ENCODE measurements around the gene SOCS6. TPM values are rescaled to one million over a fixed set of nuclear protein-coding genes. Genes with fewer than 3 reads are reported as not detected.

Gene SOCS6
- total RNA-seq, 1 experiment from 2014 or later: 23.2 TPM

DNA sequence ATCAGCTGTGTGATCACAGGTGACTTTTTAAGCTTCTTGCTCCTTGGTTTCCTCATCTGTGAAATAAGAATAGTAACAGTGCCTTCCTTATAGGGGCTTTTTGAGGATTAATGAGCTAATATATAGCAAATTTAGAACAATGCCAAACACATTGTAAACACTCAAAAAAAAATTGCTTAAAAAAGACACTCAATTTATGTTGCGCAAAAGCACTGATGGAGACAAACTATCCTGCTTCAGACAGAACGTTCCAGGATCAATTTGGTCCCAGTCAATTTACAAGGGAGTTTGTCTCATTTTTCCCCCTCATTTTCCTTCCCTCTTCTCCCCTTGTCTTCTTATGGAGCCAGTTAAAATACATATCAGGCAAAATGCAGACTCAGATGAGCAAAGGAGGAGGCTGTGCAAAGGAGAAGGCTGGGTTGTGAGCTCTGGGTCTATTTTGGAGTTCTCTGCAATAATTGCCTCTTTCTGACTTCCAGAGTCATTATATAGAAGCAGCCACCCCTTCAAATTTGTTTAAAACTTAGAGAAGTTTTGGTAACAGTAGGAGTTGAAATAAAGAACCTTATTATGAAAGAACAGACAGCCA, 83.7 kb downstream of the SOCS6 start:
- no TSS peak for BruUV-seq (replicated peaks)
- intact Hi-C loops (cut with micrococcal nuclease; ENCODE audit: unreplicated experiment): no loop called here
- POLR2A ChIA-PET: no interaction called here
- Histone ChIP-seq H3K27me3 (replicated peaks; ENCODE audit: control insufficient read depth, insufficient read depth, low read length) (no peaks in the 10 kb centered on the region), H3K4me1 (peaks cover 59% of the 10 kb centered on the region), H3K9me3 (no peaks in the 10 kb centered on the region), H3K4me3 (ENCODE audit: low read depth, low read length) (no peak overlapping the region), H3K36me3 (ENCODE audit: control insufficient read depth, insufficient read depth, low read length) (no peaks in the 10 kb centered on the region)
- H3K27me3 Mint-ChIP-seq (ENCODE audit: insufficient read depth, unreplicated experiment): no peaks in the 10 kb centered on the region
- peaks cover 10% of the 10 kb centered on the region for H3K9me3 Mint-ChIP-seq (ENCODE audit: unreplicated experiment)
- CTCF ChIA-PET: no interaction called here
- H3K4me3 Mint-ChIP-seq (ENCODE audit: unreplicated experiment): peak overlapping the region; percentile 37
- peak overlapping the region; percentile 56 for H3K27ac Mint-ChIP-seq (ENCODE audit: unreplicated experiment)
- H3K36me3 Mint-ChIP-seq (ENCODE audit: insufficient read depth, unreplicated experiment): no peaks in the 10 kb centered on the region
- TF ChIP-seq, protein P1, sequence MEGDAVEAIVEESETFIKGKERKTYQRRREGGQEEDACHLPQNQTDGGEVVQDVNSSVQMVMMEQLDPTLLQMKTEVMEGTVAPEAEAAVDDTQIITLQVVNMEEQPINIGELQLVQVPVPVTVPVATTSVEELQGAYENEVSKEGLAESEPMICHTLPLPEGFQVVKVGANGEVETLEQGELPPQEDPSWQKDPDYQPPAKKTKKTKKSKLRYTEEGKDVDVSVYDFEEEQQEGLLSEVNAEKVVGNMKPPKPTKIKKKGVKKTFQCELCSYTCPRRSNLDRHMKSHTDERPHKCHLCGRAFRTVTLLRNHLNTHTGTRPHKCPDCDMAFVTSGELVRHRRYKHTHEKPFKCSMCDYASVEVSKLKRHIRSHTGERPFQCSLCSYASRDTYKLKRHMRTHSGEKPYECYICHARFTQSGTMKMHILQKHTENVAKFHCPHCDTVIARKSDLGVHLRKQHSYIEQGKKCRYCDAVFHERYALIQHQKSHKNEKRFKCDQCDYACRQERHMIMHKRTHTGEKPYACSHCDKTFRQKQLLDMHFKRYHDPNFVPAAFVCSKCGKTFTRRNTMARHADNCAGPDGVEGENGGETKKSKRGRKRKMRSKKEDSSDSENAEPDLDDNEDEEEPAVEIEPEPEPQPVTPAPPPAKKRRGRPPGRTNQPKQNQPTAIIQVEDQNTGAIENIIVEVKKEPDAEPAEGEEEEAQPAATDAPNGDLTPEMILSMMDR (IDR thresholded peaks at IDR 0.05; ENCODE audit: insufficient read depth in 1 of 2, low read depth in 1 of 2, low read length in 1 of 2, severe bottlenecking in 1 of 2, unreplicated experiment in 1 of 2): no peak
- peaks cover 31% of the 10 kb centered on the region for H3K4me1 Mint-ChIP-seq (ENCODE audit: low read depth, unreplicated experiment)
- DNase-seq: no peak

DNA sequence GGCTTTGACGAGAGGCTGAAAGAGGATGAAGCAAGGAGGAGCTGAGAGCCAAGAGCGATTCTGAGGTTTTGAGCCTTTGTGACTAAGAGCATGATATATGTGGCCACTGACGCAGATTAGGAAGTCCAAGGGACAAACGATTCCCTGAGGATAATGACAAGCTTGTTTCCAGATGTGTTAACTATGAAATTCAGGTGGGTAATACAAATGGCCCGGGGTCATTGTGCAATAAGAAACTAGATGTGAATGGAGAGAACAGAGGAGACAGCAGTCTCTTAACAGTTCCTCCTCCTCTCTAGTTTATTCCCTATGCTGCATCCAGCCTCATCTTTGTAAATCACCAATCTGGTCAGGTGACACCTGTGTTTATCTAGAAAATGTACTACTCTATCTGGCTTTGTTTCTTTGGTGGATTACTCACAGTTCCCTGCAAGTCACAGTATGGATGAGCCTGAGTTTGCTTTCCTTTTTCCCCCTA, 84.2 kb downstream of the SOCS6 start:
- Mint-ChIP-seq H3K4me3 (ENCODE audit: unreplicated experiment) (peak overlapping the region; percentile 37), H3K27me3 (ENCODE audit: insufficient read depth, unreplicated experiment) (no peaks in the 10 kb centered on the region), H3K27ac (ENCODE audit: unreplicated experiment) (peak overlapping the region; percentile 56), H3K9me3 (ENCODE audit: unreplicated experiment) (peaks cover 10% of the 10 kb centered on the region), H3K36me3 (ENCODE audit: insufficient read depth, unreplicated experiment) (no peaks in the 10 kb centered on the region), H3K4me1 (ENCODE audit: low read depth, unreplicated experiment) (peaks cover 32% of the 10 kb centered on the region)
- Histone ChIP-seq H3K27me3 (replicated peaks; ENCODE audit: control insufficient read depth, insufficient read depth, low read length) (no peaks in the 10 kb centered on the region), H3K9me3 (no peaks in the 10 kb centered on the region), H3K4me3 (ENCODE audit: low read depth, low read length) (no peak overlapping the region), H3K36me3 (ENCODE audit: control insufficient read depth, insufficient read depth, low read length) (no peaks in the 10 kb centered on the region), H3K4me1 (peaks cover 64% of the 10 kb centered on the region)
- CTCF ChIA-PET: no interaction called here
- POLR2A ChIA-PET: interaction anchor here (0.6 kb wide), 1 partner anchor 10 kb away, joined by 3 read pairs; no protein-coding TSS in a partner anchor
- no TSS peak for BruUV-seq (replicated peaks)
- intact Hi-C loops (cut with micrococcal nuclease; ENCODE audit: unreplicated experiment): no loop called here
- TF ChIP-seq, protein P1 (IDR thresholded peaks at IDR 0.05; ENCODE audit: insufficient read depth in 1 of 2, low read depth in 1 of 2, low read length in 1 of 2, severe bottlenecking in 1 of 2, unreplicated experiment in 1 of 2): no peak
- peak in 1 of 2 experiments; percentile 46 for DNase-seq

DNA sequence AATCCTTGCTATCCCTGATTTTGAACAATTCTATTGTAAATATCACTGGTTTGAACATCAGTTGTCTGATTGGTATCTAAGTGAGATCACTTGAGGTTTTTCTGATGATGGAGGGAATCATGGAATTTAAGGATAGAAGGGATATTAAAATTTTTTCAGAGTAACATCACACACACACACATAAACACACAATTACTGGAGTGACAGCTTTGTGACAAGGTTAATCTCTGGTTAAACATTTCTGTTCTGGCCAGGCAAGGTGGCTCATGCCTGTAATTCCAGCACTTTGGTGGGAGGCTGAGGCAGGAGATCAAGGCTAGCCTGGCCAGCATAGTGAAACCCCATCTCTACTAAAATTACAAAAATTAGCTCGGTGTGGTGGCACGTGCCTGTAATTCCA, 85.3 kb downstream of the SOCS6 start:
- no peaks in the 10 kb centered on the region for H3K36me3 ChIP-seq (ENCODE audit: control insufficient read depth, insufficient read depth, low read length)
- ChIA-PET POLR2A (no interaction called here), CTCF (no interaction called here)
- Mint-ChIP-seq H3K4me3 (ENCODE audit: unreplicated experiment) (no peak overlapping the region), H3K27ac (ENCODE audit: unreplicated experiment) (no peak overlapping the region), H3K9me3 (ENCODE audit: unreplicated experiment) (peaks cover 10% of the 10 kb centered on the region), H3K27me3 (ENCODE audit: insufficient read depth, unreplicated experiment) (no peaks in the 10 kb centered on the region), H3K36me3 (ENCODE audit: insufficient read depth, unreplicated experiment) (no peaks in the 10 kb centered on the region), H3K4me1 (ENCODE audit: low read depth, unreplicated experiment) (peaks cover 27% of the 10 kb centered on the region)
- peaks cover 75% of the 10 kb centered on the region for H3K4me1 ChIP-seq
- TF ChIP-seq, protein P1 (IDR thresholded peaks at IDR 0.05; ENCODE audit: insufficient read depth in 1 of 2, low read depth in 1 of 2, low read length in 1 of 2, severe bottlenecking in 1 of 2, unreplicated experiment in 1 of 2): no peak
- no peaks in the 10 kb centered on the region for H3K9me3 ChIP-seq
- no peaks in the 10 kb centered on the region for H3K27me3 ChIP-seq (replicated peaks; ENCODE audit: control insufficient read depth, insufficient read depth, low read length)
- no peak overlapping the region for H3K4me3 ChIP-seq (ENCODE audit: low read depth, low read length)
- intact Hi-C loops (cut with micrococcal nuclease; ENCODE audit: unreplicated experiment): no loop called here
- DNase-seq: no peak
- BruUV-seq (replicated peaks): no TSS peak
